ENCODE results near the gene TRIM14.
"Not testable (repeated sequence)": the region's sequence is repeated elsewhere in the genome, so short reads cannot be mapped to it uniquely, and the experiment has no call there.

The TRIM14 gene

DNA sequence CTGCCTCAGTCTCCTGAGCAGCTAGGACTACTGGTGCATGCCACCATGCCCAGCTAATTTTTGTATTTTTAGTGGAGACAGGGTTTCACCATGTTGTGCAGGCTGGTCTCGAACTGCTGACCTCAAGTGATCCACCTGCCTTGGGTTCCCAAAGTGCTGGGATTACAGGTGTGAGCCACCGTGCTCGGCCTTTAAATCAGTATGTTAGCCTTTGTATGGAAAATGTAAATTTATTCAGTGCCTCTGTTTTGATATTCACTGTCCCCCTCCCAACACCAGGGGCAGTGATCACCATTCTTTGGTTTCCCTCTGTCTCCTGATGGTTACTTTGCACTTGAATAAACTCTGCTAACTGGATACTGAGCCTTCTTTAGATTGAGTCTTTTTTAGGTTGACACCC is 28.3 kb downstream of the TRIM14 start:
- not testable (repeated sequence) for DNase-seq (ENCODE audit: low read depth, low spot score); H3K4me3 ChIP-seq (ENCODE audit: low read length)

- no peak for DNase-seq (ENCODE audit: low read depth, low spot score)
- H3K4me3 ChIP-seq (ENCODE audit: low read length), result no peak overlapping the region
Observed at GRCh38 chr9:98087420-98088354, 31.3 kb downstream of the TRIM14 start.

DNA sequence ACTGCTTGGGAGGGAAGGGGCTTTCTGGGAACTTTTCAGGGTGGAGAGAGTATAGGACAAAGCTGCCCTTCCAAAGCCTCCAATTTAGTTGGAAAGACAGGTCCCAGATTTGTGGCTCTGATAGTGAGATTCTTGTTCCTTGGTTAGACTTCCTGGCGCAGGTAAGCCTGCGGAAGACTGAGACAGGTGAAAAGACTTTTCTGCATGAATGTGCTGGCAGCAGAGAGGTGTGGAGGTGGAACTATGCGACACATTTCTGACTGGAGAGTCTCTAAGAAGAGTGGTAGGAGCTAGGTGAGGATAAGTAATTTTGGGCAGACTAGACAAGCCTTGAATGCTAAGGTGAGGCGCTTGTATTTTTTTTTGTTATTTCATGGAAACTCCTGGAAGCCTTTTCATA is 32.6 kb downstream of the TRIM14 start:
- no peak overlapping the region for H3K4me3 ChIP-seq (ENCODE audit: low read length)
- DNase-seq (ENCODE audit: low read depth, low spot score), result no peak

DNA sequence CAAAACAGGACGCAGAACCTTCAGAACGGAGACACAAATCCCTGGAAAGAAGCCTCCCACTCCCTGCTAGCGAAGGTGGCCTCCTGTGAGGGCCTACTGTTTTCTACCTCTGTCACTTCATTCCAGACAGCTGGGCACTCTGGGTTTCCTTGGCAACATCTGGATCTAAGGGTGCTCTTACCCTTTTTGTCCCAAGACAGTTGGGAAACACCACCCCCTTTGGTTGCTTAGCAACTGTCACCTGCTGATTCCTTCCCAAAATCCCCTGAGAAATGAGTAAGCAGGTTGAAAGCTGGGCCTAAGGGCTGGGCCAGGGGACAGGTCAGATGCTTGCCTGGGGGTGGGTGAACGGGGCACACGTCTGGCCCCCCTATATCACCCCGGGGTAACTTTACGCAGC is 33.1 kb downstream of the TRIM14 start:
- no peak for DNase-seq (ENCODE audit: low read depth, low spot score)
- H3K4me3 ChIP-seq (ENCODE audit: low read length), result no peak overlapping the region

- DNase-seq (ENCODE audit: low read depth, low spot score), result no peak
Observed at GRCh38 chr9:98085058-98085457, 34.0 kb downstream of the TRIM14 start.

DNA sequence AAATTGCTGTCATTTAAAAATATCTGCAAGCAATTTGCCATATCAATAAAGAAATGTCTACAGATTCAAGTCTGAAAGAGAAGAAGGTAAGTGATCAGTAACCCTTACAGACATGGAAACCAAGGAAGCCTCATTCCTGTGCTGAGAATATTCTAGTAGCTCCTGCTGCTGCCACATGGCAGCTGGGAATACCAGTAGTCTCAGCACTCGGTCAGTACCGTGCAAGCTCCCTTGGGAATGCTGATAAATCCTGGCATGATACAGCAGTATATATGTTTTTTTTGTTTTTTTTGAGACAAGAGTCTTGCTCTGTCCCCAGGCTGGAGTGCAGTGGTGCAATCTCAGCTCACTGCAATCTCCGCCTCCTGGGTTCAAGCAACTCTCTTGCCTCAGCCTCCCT is 34.6 kb downstream of the TRIM14 start:
- no peak overlapping the region for H3K4me3 ChIP-seq (ENCODE audit: low read length)
- no peak for DNase-seq (ENCODE audit: low read depth, low spot score)

More at GRCh38 chr9:98085058-98085457, 34.0 kb downstream of the TRIM14 start:
- no peak overlapping the region for H3K4me3 ChIP-seq (ENCODE audit: low read length)

DNA sequence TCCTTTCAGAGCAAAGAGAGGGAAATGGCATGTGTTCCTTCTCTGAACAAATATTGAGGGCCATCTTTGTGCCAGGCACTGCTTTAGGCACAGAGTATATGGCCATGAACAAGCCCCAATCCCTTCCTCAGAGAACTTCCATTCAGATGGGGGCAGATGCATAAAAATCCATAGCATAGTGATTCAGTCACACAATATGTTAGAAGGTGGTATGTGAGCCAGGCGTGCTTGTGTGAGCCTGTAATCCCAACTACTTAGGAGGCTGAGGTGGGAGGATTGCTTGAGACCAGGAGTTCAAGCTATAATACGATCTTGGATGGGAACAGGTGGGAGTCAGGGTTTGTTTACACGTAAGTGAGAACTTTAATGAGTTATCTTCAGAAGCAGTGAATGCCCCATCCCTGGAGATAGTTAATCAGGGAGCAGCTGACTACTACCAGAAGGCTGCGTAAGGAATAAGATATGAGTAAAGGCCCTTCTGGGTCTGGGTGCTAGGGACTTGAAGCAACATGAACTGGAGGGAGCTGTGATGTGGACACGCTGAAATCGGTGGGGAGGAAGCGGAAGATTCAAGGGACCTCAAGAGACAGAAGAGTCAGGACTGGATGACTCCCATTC is 35.3 kb downstream of the TRIM14 start:
- DNase-seq (ENCODE audit: low read depth, low spot score), result no peak
- H3K4me3 ChIP-seq (ENCODE audit: low read length), result no peak overlapping the region

GRCh38 chr9:98083061-98083501 is 35.9 kb downstream of the TRIM14 start:
- no peak for DNase-seq (ENCODE audit: low read depth, low spot score)
- H3K4me3 ChIP-seq (ENCODE audit: low read length), result no peak overlapping the region

DNA sequence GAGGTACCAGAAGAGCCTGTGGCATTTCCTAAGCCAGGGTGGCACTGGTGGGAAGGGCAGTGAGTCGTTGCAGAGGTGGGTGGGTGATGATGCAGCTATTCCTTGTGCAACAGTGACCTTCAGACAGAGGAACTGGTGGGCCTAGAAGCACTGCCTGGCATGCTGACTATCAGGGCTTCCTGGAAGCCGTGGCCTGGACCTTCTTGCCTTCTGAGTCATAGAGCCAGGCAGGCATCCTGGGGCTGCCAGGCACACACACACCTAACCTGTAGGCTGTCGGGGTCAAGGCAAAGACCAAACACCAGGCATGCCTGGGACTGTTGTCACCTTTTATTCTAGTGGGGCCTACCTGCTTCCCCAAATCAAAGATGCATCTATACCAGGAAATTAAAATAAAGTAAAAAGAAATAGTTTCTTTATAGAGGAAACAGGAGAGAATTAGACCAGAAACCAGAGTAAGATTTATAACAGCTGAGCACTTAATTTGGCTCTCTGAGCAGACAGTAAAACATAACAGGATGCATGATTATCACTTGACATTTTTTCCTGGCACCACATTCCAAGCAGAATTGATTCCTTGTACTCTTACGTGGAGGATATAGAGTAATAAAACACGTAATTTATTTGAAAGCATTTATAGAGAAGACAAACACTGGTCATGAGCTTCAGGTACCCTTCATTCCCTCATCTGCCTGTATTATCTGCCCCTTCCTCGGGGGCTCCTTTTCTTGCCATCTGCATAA is 37.4 kb downstream of the TRIM14 start:
- H3K4me3 ChIP-seq (ENCODE audit: low read length), result no peak overlapping the region
- no peak for DNase-seq (ENCODE audit: low read depth, low spot score)

- H3K4me3 ChIP-seq (ENCODE audit: low read length), result no peak overlapping the region
- no peak for DNase-seq (ENCODE audit: low read depth, low spot score)
Observed at GRCh38 chr9:98080780-98081179, 38.2 kb downstream of the TRIM14 start.

- DNase-seq (ENCODE audit: low read depth, low spot score), result no peak
- no peak overlapping the region for H3K4me3 ChIP-seq (ENCODE audit: low read length)
Observed at GRCh38 chr9:98080326-98080725, 38.7 kb downstream of the TRIM14 start.

DNA sequence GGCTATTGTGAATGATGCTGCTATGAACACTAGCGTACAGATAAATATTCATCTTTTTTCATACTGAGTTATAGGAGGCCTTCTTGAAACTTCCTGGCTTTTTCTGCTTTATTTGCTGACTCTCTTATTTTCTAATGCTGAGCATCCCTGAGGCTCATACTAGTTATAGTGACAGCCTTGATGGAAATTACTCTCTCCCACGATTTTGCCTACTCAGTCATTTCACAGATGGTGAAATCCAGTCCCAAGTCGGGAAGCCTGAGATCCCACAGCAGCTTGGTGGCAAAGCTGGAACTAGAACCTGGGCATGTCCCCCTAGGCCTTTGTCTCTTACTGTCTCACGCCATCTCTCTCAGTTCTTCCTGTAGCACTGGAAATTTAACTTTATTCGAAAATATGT is 40.1 kb downstream of the TRIM14 start:
- no peak for DNase-seq (ENCODE audit: low read depth, low spot score)
- H3K4me3 ChIP-seq (ENCODE audit: low read length), result no peak overlapping the region

DNA sequence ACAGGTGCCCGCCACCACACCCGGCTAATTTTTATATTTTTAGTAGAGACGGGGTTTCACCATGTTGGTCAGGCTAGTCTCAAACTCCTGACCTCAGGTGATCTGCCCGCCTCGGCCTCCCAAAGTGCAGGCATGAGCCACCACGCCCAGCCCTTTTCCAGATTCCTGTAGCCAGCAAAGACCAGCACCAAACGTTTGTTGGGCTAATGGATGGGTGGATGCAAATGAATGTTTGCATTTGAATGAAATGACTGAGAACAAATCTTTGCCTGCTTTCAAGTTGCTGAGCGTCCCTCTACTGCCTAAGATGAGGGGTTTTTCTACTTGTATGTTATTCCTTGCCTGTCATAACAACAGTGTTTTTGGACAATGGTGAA is 42.5 kb downstream of the TRIM14 start:
- not testable (repeated sequence) for H3K4me3 ChIP-seq (ENCODE audit: low read length); DNase-seq (ENCODE audit: low read depth, low spot score)

GRCh38 chr9:98075332-98075805 is 43.7 kb downstream of the TRIM14 start:
- no peak for DNase-seq (ENCODE audit: low read depth, low spot score)
- H3K4me3 ChIP-seq (ENCODE audit: low read length), result no peak overlapping the region

DNA sequence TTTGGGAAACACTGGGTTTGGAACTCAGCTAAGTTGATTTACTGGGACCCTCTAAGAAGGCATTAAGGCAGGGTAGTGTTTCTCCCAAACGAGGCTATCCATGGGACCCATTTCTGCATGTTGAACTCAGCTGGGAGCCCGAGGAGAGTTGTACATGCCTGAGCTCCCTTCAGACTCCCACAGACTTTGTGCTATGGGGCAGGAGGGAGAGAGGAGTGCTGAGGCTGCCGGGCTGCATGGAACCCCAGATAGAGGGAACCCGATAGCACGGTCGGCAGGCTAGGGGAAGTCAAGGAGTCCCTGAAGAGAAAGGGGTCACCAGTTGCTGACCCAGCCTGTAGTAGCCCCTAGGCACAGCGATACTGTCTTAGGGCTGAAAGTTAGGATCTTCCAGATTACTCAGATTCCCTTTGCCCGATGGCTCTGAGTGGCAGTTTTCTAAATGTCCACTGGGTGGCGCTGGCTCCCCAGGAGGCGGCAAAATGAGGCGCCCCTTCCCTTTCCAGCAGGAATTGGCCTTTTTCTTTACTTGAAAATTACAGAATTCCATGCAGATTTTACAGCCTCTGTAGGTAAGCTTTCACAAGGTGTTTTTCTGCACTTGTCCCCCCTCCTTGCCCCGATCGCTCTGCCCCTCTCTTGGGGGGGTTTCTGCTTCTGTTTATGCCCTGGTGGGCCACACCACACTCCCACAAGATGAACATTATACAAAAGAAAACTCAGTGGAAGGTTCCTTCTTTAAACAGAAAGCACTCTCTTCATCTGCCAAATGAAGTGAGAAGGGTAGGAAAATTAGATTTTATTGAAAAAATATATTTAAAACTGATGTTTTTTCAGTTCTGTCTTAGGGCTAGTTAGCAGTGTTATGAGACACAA is 44.7 kb downstream of the TRIM14 start:
- H3K4me3 ChIP-seq (ENCODE audit: low read length), result no peak overlapping the region
- peak; percentile 35 for DNase-seq (ENCODE audit: low read depth, low spot score)

DNA sequence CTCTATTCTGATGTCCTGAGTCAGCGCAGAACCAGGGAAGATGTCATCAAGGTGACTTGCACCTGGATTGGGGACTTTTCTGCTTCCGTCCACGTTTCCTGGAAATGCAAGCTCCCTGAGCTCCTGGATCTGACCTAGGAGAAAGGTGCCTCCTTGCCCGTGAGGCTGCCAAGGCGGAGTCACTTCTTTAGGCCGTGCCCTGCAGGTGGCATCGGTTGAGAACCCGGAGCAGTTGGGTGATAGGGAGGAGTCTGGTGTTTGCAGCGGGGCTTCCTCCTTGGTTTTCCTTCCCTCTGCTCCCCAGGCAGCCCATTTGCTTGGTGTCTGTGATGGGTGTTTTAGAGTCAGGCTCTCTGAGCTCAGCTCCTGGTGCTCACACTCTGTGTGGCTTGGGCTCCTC is 47.3 kb downstream of the TRIM14 start:
- no peak overlapping the region for H3K4me3 ChIP-seq (ENCODE audit: low read length)
- DNase-seq (ENCODE audit: low read depth, low spot score), result no peak

DNA sequence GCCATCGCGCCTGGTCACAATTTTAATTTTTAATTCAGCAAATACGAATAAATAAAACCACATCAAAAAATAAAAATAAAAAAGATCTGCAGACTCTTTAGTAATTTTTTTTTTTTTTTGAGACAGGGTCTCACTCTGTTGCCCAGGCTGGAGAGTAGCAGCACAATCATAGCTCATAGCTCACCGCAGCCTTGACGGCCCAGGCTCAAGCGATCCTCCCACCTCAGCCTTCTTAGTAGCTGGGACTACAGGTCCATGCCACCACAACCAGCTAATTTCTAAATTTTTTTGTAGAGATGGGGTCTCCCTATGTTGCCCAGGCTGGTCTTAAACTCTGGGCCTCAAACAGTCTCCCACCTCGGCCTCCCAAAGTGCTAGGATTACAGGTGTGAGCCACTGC is 48.3 kb downstream of the TRIM14 start:
- no peak for DNase-seq (ENCODE audit: low read depth, low spot score)
- no peak overlapping the region for H3K4me3 ChIP-seq (ENCODE audit: low read length)

GRCh38 chr9:98069551-98069950 is 49.5 kb downstream of the TRIM14 start:
- H3K4me3 ChIP-seq (ENCODE audit: low read length), result no peak overlapping the region
- no peak for DNase-seq (ENCODE audit: low read depth, low spot score)

- H3K4me3 ChIP-seq (ENCODE audit: low read length), result no peak overlapping the region
- DNase-seq (ENCODE audit: low read depth, low spot score), result no peak
Observed at GRCh38 chr9:98067184-98067583, 51.8 kb downstream of the TRIM14 start.
